Measurements from ENCODE around the gene ONECUT2. TPM values are rescaled to one million over a fixed set of nuclear protein-coding genes. Genes with fewer than 3 reads are reported as not detected.

Gene ONECUT2
- total and polyA plus RNA-seq, 7 donors, result under 0.01 to 0.04 (median 0.03) TPM; not detected in 3

- intact Hi-C loops (cut with DNase I), result no loop called here
Observed at GRCh38 chr18:57498682-57499256, 63.6 kb downstream of the ONECUT2 start.

GRCh38 chr18:57502624-57503023, 67.5 kb downstream of the ONECUT2 start:
- Histone ChIP-seq H3K9me3 (no peaks in the 10 kb centered on the region), H3K36me3 (ENCODE audit: insufficient read depth in 1 of 2, low read depth in 1 of 2) (no peaks in the 10 kb centered on the region), H3K4me3 (no peak overlapping the region), H3K27me3 (ENCODE audit: insufficient read depth in 3 of 3, low read length in 2 of 3) (peaks cover 0 to 12% (median 3%) of the 10 kb centered on the region in 3 donors), H3K27ac (no peak overlapping the region), H3K4me1 (no peaks in the 10 kb centered on the region)
- ATAC-seq (no peak), DNase-seq (no peak)
- TF ChIP-seq CTCF (IDR thresholded peaks at IDR 0.05), result no peak
- intact Hi-C loops (cut with DNase I), result no loop called here
- WGBS, 3 donors, result 68 to 74% (median 70%) methylated on average over 9 of the region's 9 CpGs

More at GRCh38 chr18:57498682-57499256, 63.6 kb downstream of the ONECUT2 start:
- H3K27me3 ChIP-seq (ENCODE audit: insufficient read depth in 3 of 3, low read length in 2 of 3), result peaks cover 0 to 5% (median 0%) of the 10 kb centered on the region in 3 donors
- WGBS, 3 donors, result 46 to 72% (median 68%) methylated on average over 5 of the region's 5 CpGs
- no peaks in the 10 kb centered on the region for H3K4me1 ChIP-seq
- TF ChIP-seq CTCF (IDR thresholded peaks at IDR 0.05), result no peak
- H3K27ac ChIP-seq, result no peak overlapping the region
- ATAC-seq (no peak), DNase-seq (no peak)
- no peaks in the 10 kb centered on the region for H3K9me3 ChIP-seq
- H3K4me3 ChIP-seq, result no peak overlapping the region
- no peaks in the 10 kb centered on the region for H3K36me3 ChIP-seq (ENCODE audit: insufficient read depth in 1 of 2, low read depth in 1 of 2)

GRCh38 chr18:57505231-57505630, 70.1 kb downstream of the ONECUT2 start:
- ATAC-seq, result no peak
- peaks cover 0 to 7% (median 5%) of the 10 kb centered on the region in 3 donors for H3K27me3 ChIP-seq (ENCODE audit: insufficient read depth in 3 of 3, low read length in 2 of 3)
- 51 to 67% (median 58%) methylated on average over 1 of the region's 1 CpG for WGBS, 3 donors
- intact Hi-C loops (cut with DNase I), result no loop called here
- H3K27ac ChIP-seq, result no peak overlapping the region
- no peak overlapping the region for H3K4me3 ChIP-seq
- no peaks in the 10 kb centered on the region for H3K4me1 ChIP-seq
- H3K9me3 ChIP-seq, result no peaks in the 10 kb centered on the region
- no peak for DNase-seq
- H3K36me3 ChIP-seq (ENCODE audit: insufficient read depth in 1 of 2, low read depth in 1 of 2), result no peaks in the 10 kb centered on the region
- TF ChIP-seq CTCF (IDR thresholded peaks at IDR 0.05), result no peak

- intact Hi-C loops (cut with DNase I), result no loop called here
- H3K4me1 ChIP-seq, result no peaks in the 10 kb centered on the region
- no peak for ATAC-seq
- no peaks in the 10 kb centered on the region for H3K36me3 ChIP-seq (ENCODE audit: insufficient read depth in 1 of 2, low read depth in 1 of 2)
- H3K4me3 ChIP-seq, result no peak overlapping the region
- no peaks in the 10 kb centered on the region for H3K9me3 ChIP-seq
- no peaks in the 10 kb centered on the region for H3K27me3 ChIP-seq (ENCODE audit: insufficient read depth in 3 of 3, low read length in 2 of 3)
- no peak for DNase-seq
- TF ChIP-seq CTCF (IDR thresholded peaks at IDR 0.05), result no peak
- 70 to 76% (median 70%) methylated on average over 6 of the region's 6 CpGs for WGBS, 3 donors
- no peak overlapping the region for H3K27ac ChIP-seq
Observed at GRCh38 chr18:57516056-57516455, 80.9 kb downstream of the ONECUT2 start.

- no peak for TF ChIP-seq CTCF (IDR thresholded peaks at IDR 0.05)
- no peak for DNase-seq
- intact Hi-C loops (cut with DNase I), result no loop called here
- H3K4me3 ChIP-seq, result no peak overlapping the region
- ATAC-seq, result no peak
- no peaks in the 10 kb centered on the region for H3K36me3 ChIP-seq (ENCODE audit: insufficient read depth in 1 of 2, low read depth in 1 of 2)
- no peaks in the 10 kb centered on the region for H3K9me3 ChIP-seq
- H3K27ac ChIP-seq, result no peak overlapping the region
- H3K27me3 ChIP-seq (ENCODE audit: insufficient read depth in 3 of 3, low read length in 2 of 3), result no peaks in the 10 kb centered on the region
- H3K4me1 ChIP-seq, result no peaks in the 10 kb centered on the region
- WGBS, 3 donors, result 77 to 84% (median 79%) methylated on average over 10 of the region's 10 CpGs
Observed at GRCh38 chr18:57518533-57518932, 83.4 kb downstream of the ONECUT2 start.

Data from psoas muscle (tissue), 8 donors.